ENCODE measurements around the gene LMO7.
"Not testable (repeated sequence)": the region's sequence is repeated elsewhere in the genome, so short reads cannot be mapped to it uniquely, and the experiment has no call there.

Gene LMO7

GRCh38 chr13:75699062-75699461, 62.9 kb downstream of the LMO7 start:
- no peak for DNase-seq (ENCODE audit: low read depth)

- not testable (repeated sequence) for DNase-seq (ENCODE audit: low read depth)
Observed at GRCh38 chr13:75699717-75700116, 63.6 kb downstream of the LMO7 start.

GRCh38 chr13:75700552-75700951, 64.4 kb downstream of the LMO7 start:
- DNase-seq (ENCODE audit: low read depth): no peak

- no peak for DNase-seq (ENCODE audit: low read depth)
Observed at GRCh38 chr13:75702476-75702875, 66.3 kb downstream of the LMO7 start.

GRCh38 chr13:75703769-75704168, 67.6 kb downstream of the LMO7 start:
- no peak for DNase-seq (ENCODE audit: low read depth)

GRCh38 chr13:75704194-75704926, 68.2 kb downstream of the LMO7 start:
- peak; percentile 89 for DNase-seq (ENCODE audit: low read depth)

GRCh38 chr13:75704927-75705288, 68.8 kb downstream of the LMO7 start:
- DNase-seq (ENCODE audit: low read depth): no peak

GRCh38 chr13:75705395-75705794, 69.3 kb downstream of the LMO7 start:
- peak; percentile 67 for DNase-seq (ENCODE audit: low read depth)

- no peak for DNase-seq (ENCODE audit: low read depth)
Observed at GRCh38 chr13:75705908-75706307, 69.8 kb downstream of the LMO7 start.

- no peak for DNase-seq (ENCODE audit: low read depth)
Observed at GRCh38 chr13:75713852-75714251, 77.7 kb downstream of the LMO7 start.

GRCh38 chr13:75715601-75716523, 79.7 kb downstream of the LMO7 start:
- no peak for DNase-seq (ENCODE audit: low read depth)

- DNase-seq (ENCODE audit: low read depth): no peak
Observed at GRCh38 chr13:75717525-75717924, 81.4 kb downstream of the LMO7 start.

GRCh38 chr13:75721307-75721706, 85.2 kb downstream of the LMO7 start:
- no peak for DNase-seq (ENCODE audit: low read depth)

- DNase-seq (ENCODE audit: low read depth): peak; percentile 50
Observed at GRCh38 chr13:75723901-75724300, 87.8 kb downstream of the LMO7 start.

GRCh38 chr13:75724752-75725517, 88.8 kb downstream of the LMO7 start:
- DNase-seq (ENCODE audit: low read depth): no peak

- DNase-seq (ENCODE audit: low read depth): peak; percentile 40
Observed at GRCh38 chr13:75725736-75726135, 89.6 kb downstream of the LMO7 start.

GRCh38 chr13:75726306-75726705, 90.2 kb downstream of the LMO7 start:
- no peak for DNase-seq (ENCODE audit: low read depth)

GRCh38 chr13:75733113-75733512, 97.0 kb downstream of the LMO7 start:
- not testable (repeated sequence) for DNase-seq (ENCODE audit: low read depth)

GRCh38 chr13:75736173-75736572, 100.0 kb downstream of the LMO7 start:
- no peak for DNase-seq (ENCODE audit: low read depth)

- no peak for DNase-seq (ENCODE audit: low read depth)
Observed at GRCh38 chr13:75738841-75739240, 102.7 kb downstream of the LMO7 start.

GRCh38 chr13:75739244-75739868, 103.2 kb downstream of the LMO7 start:
- peak; percentile 64 for DNase-seq (ENCODE audit: low read depth)

GRCh38 chr13:75740031-75740430, 103.9 kb downstream of the LMO7 start:
- no peak for DNase-seq (ENCODE audit: low read depth)

Data from EH (cell line).